Stimulated activated naive B cell treated with anti-CD40 and anti-IgM and Interleukin-4, amounts not matched to agents 10 μg/mL and 1 μg/mL and 100 μg/mL, for 72 hours (primary cell): Measurements from ENCODE around the gene KCND2.
"Not testable (repeated sequence)": the region's sequence is repeated elsewhere in the genome, so short reads cannot be mapped to it uniquely, and the experiment has no call there.

ENCODE experiments used
- ATAC-seq, 2 donors: fragments of 150-1000 bp; cut with Tn5 transposase; replicated peaks; 2 replicates each; pipeline ENCODE4 v1.10.0; 2021; ENCODE audit warnings: moderate library complexity in 1 of 2
- DNase-seq: peaks from one replicate; pipeline ENCODE4 v3.0.0; 2021
- H3K27ac Mint-ChIP-seq: one replicate; pipeline ENCODE4 v1.8.0; 2022; ENCODE audit warnings: mild to moderate bottlenecking, mixed read lengths
- H3K27me3 Mint-ChIP-seq, 2 donors: one replicate each; pipeline ENCODE4 v1.8.0; 2022; ENCODE audit warnings: mixed read lengths in 2 of 2
- H3K36me3 Mint-ChIP-seq, 2 donors: one replicate each; pipeline ENCODE4 v1.8.0; 2022; ENCODE audit warnings: mixed read lengths in 2 of 2, mild to moderate bottlenecking in 1 of 2
- H3K4me1 Mint-ChIP-seq, 2 donors: one replicate each; pipeline ENCODE4 v1.8.0; 2022; ENCODE audit warnings: mixed read lengths in 2 of 2, mild to moderate bottlenecking in 1 of 2
- H3K4me3 Mint-ChIP-seq, 2 donors: one replicate each; pipeline ENCODE4 v1.8.0; 2022; ENCODE audit warnings: mild to moderate bottlenecking in 2 of 2, mixed read lengths in 2 of 2, moderate library complexity in 1 of 2
- H3K9me3 Mint-ChIP-seq, 2 donors: one replicate each; pipeline ENCODE4 v1.8.0; 2022; ENCODE audit warnings: mixed read lengths in 2 of 2, mild to moderate bottlenecking in 1 of 2

The KCND2 gene

GRCh38 chr7:120519224-120519623 is 246.2 kb downstream of the KCND2 start:
- no peak overlapping the region for H3K4me3 Mint-ChIP-seq
- no peaks in the 10 kb centered on the region for H3K27me3 Mint-ChIP-seq
- no peaks in the 10 kb centered on the region for H3K4me1 Mint-ChIP-seq
- DNase-seq (no peak), ATAC-seq (no peak)
- no peak overlapping the region for H3K27ac Mint-ChIP-seq
- no peaks in the 10 kb centered on the region for H3K36me3 Mint-ChIP-seq
- H3K9me3 Mint-ChIP-seq = no peaks in the 10 kb centered on the region

- H3K36me3 Mint-ChIP-seq = no peaks in the 10 kb centered on the region
- no peaks in the 10 kb centered on the region for H3K27me3 Mint-ChIP-seq
- ATAC-seq (no peak), DNase-seq (no peak)
- H3K9me3 Mint-ChIP-seq = no peaks in the 10 kb centered on the region
- no peaks in the 10 kb centered on the region for H3K4me1 Mint-ChIP-seq
- no peak overlapping the region for H3K4me3 Mint-ChIP-seq
- H3K27ac Mint-ChIP-seq = no peak overlapping the region
These were observed 249.1 kb downstream of the KCND2 start for GRCh38 chr7:120521761-120522737.

- DNase-seq = no peak
- no peak overlapping the region for H3K27ac Mint-ChIP-seq
- H3K36me3 Mint-ChIP-seq = no peaks in the 10 kb centered on the region
- H3K9me3 Mint-ChIP-seq = no peaks in the 10 kb centered on the region
- H3K4me1 Mint-ChIP-seq = no peaks in the 10 kb centered on the region
- no peaks in the 10 kb centered on the region for H3K27me3 Mint-ChIP-seq
- no peak overlapping the region for H3K4me3 Mint-ChIP-seq
- no peak for ATAC-seq
These were observed 251.0 kb downstream of the KCND2 start for GRCh38 chr7:120523985-120524384.

DNA sequence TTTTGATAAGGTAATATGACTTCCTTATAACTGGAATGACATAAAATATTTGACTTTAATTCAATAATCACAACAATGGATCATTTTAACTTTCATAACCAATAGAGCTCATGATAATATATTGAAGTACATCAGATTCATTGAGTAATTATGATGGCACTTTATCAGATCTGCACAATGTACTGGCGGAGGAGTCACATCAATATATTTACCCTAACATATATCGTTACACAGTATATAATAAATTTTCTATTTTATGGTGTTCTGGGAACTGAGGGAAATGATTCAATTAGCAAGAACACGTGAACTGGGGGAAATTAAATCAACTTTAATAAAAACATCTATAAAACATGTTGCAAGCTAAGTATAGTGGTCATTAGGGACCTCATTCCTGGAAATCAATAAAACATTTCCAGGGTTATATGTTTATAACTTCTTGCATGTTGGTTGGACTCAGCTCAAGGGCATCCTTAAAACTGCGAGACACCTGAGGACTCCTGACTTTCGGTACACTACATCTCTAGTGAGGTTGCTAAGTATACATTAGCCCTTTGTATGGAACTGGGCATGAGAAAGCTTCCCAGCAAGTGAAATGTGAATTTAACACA is 254.0 kb downstream of the KCND2 start:
- no peak for ATAC-seq
- DNase-seq = no peak
- Mint-ChIP-seq H3K27ac (no peak overlapping the region), H3K27me3 (peaks cover 0 to 8% of the 10 kb centered on the region in 2 donors), H3K4me1 (no peaks in the 10 kb centered on the region), H3K36me3 (no peaks in the 10 kb centered on the region), H3K4me3 (no peak overlapping the region), H3K9me3 (peaks cover 0 to 2% of the 10 kb centered on the region in 2 donors)

DNA sequence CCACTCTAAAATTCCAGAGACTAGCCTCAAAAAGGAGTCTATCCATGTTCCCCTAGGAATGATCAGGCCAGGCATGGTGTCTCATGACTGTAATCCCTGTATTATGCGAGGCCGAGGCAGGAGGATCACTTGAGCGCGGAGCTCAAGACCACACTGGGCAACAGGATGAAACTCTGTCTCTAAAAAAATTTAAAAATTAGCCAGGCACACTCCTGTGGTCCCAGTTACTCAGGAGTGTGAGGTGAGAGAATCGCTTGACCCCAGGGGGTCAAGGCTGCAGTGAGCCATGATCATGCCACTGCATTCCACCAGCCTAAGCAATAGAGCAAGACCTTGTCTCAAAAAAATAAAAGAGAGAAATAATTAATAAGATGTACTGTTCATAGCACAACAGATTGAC is 256.8 kb downstream of the KCND2 start:
- H3K27ac Mint-ChIP-seq = no peak overlapping the region

DNA sequence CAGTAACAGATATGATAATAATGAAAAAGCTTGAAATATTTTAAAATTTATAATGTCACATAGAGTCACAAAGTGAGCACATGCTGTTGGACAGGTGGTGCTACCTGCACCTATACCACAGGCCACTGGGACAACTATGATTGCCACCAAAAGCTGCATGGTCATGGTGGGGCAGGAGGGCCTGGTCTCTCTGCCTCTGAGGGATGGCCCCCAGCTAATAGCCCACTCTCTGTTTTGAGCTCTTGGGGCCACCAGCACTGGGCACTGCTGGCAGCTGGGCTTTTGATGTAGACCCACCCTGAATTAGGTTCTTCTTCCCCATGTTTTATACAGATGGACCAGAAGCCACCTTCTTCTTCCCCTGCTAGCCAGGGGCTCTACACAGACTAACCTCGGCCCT is 265.4 kb downstream of the KCND2 start:
- Mint-ChIP-seq H3K4me1 (no peaks in the 10 kb centered on the region), H3K36me3 (no peaks in the 10 kb centered on the region), H3K27ac (no peak overlapping the region), H3K27me3 (no peaks in the 10 kb centered on the region), H3K4me3 (no peak overlapping the region), H3K9me3 (no peaks in the 10 kb centered on the region)
- ATAC-seq (no peak), DNase-seq (no peak)

More for the DNA sequence above, 256.8 kb downstream of the KCND2 start:
- no peak for DNase-seq
- Mint-ChIP-seq H3K9me3 (peaks cover 0 to 2% of the 10 kb centered on the region in 2 donors), H3K4me1 (no peaks in the 10 kb centered on the region), H3K36me3 (no peaks in the 10 kb centered on the region), H3K4me3 (no peak overlapping the region), H3K27me3 (peaks cover 0 to 8% of the 10 kb centered on the region in 2 donors)
- no peak for ATAC-seq

GRCh38 chr7:120539321-120539720 is 266.3 kb downstream of the KCND2 start:
- DNase-seq (no peak), ATAC-seq (no peak)
- Mint-ChIP-seq H3K9me3 (no peaks in the 10 kb centered on the region), H3K36me3 (no peaks in the 10 kb centered on the region), H3K27ac (no peak overlapping the region), H3K4me3 (no peak overlapping the region), H3K27me3 (no peaks in the 10 kb centered on the region), H3K4me1 (no peaks in the 10 kb centered on the region)

DNA sequence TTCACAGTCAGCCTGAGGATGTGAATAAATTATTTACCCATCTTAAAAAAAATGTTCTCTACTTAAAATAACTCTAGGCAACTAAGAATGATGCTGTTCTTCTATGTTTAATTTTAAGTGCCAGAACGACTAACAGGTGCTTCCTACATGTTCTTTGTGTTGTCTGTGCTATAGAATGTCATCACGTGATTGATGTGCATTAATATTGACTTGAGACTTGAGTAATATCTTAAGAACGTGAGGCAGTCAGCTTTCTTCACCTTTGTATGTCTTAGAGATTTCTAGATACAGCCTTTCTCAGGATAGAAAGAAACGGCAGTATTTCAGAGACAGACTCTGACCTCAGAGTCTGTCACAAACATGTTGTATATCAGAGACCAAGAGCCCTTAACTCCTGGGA is 274.6 kb downstream of the KCND2 start:
- Mint-ChIP-seq H3K4me1 (no peaks in the 10 kb centered on the region), H3K27me3 (no peaks in the 10 kb centered on the region), H3K36me3 (no peaks in the 10 kb centered on the region), H3K4me3 (no peak overlapping the region), H3K27ac (no peak overlapping the region), H3K9me3 (peaks cover 0 to 2% of the 10 kb centered on the region in 2 donors)
- DNase-seq = no peak
- no peak for ATAC-seq

DNA sequence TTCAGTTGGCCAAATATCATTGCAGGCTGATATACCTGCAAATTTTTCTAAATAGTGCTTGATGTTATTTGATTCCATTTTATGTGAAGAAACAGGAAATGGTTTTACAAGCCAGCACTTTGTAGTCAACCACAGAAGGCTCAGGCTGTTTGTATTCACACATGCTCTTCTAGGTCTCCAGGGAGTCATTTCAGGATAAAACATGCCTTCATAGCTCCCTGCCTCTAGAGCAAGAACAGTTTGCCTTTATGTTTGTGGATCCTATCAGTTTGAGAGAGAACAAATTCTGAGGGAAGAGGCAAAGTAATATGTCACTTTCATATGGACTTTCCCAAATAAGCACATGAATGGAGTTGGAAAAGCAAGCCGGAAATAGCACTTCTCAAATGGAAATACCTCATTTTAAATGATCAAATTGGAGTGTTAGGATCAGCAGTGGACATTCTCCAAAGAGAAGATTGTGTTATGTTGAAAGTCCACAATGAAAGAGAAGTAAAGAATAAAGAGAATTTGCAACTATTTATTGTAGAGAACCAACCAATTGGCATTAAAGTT is 277.6 kb downstream of the KCND2 start:
- no peak overlapping the region for H3K27ac Mint-ChIP-seq

GRCh38 chr7:120553491-120553890 is 280.5 kb downstream of the KCND2 start:
- ATAC-seq = no peak

More for the DNA sequence above, 277.6 kb downstream of the KCND2 start:
- Mint-ChIP-seq H3K4me1 (no peaks in the 10 kb centered on the region), H3K36me3 (no peaks in the 10 kb centered on the region), H3K27me3 (no peaks in the 10 kb centered on the region), H3K4me3 (no peak overlapping the region), H3K9me3 (peaks cover 0 to 2% of the 10 kb centered on the region in 2 donors)
- ATAC-seq = no peak
- no peak for DNase-seq

GRCh38 chr7:120554960-120555571 is 282.1 kb downstream of the KCND2 start:
- ATAC-seq (peak; percentile 67 to 73), DNase-seq (peak; percentile 0)
- Mint-ChIP-seq H3K4me3 (no peak overlapping the region), H3K27me3 (no peaks in the 10 kb centered on the region), H3K9me3 (no peaks in the 10 kb centered on the region), H3K36me3 (no peaks in the 10 kb centered on the region), H3K27ac (no peak overlapping the region), H3K4me1 (no peaks in the 10 kb centered on the region)

More at GRCh38 chr7:120553491-120553890, 280.5 kb downstream of the KCND2 start:
- no peak overlapping the region for H3K27ac Mint-ChIP-seq
- DNase-seq = no peak
- no peak overlapping the region for H3K4me3 Mint-ChIP-seq
- no peaks in the 10 kb centered on the region for H3K4me1 Mint-ChIP-seq
- H3K27me3 Mint-ChIP-seq = no peaks in the 10 kb centered on the region
- no peaks in the 10 kb centered on the region for H3K36me3 Mint-ChIP-seq
- peaks cover 0 to under 1% of the 10 kb centered on the region in 2 donors for H3K9me3 Mint-ChIP-seq

- DNase-seq = no peak
- no peaks in the 10 kb centered on the region for H3K9me3 Mint-ChIP-seq
- H3K27me3 Mint-ChIP-seq = no peaks in the 10 kb centered on the region
- H3K4me3 Mint-ChIP-seq = no peak overlapping the region
- H3K36me3 Mint-ChIP-seq = no peaks in the 10 kb centered on the region
- no peak overlapping the region for H3K27ac Mint-ChIP-seq
- no peaks in the 10 kb centered on the region for H3K4me1 Mint-ChIP-seq
- ATAC-seq = no peak
These were observed 291.2 kb downstream of the KCND2 start for GRCh38 chr7:120564145-120564544.

- DNase-seq (no peak), ATAC-seq (no peak)
- Mint-ChIP-seq H3K27me3 (no peaks in the 10 kb centered on the region), H3K27ac (no peak overlapping the region), H3K36me3 (no peaks in the 10 kb centered on the region), H3K4me1 (no peaks in the 10 kb centered on the region), H3K4me3 (no peak overlapping the region), H3K9me3 (no peaks in the 10 kb centered on the region)
These were observed 294.2 kb downstream of the KCND2 start for GRCh38 chr7:120567204-120567603.

- H3K4me1 Mint-ChIP-seq, H3K4me3 Mint-ChIP-seq, ATAC-seq, H3K27ac Mint-ChIP-seq, H3K9me3 Mint-ChIP-seq, H3K27me3 Mint-ChIP-seq, DNase-seq, H3K36me3 Mint-ChIP-seq: not testable (repeated sequence)
These were observed 305.7 kb downstream of the KCND2 start for GRCh38 chr7:120578657-120579056.
